HG03095 (cell line): ENCODE measurements around the gene HTR1A.

ENCODE experiments used
- ATAC-seq: cut with Tn5 transposase; IDR thresholded peaks from one replicate; pipeline ENCODE4 v1.9.1; 2021; ENCODE audit warnings: moderate library complexity; ENCODE audit not compliant: unreplicated experiment

The HTR1A gene

GRCh38 chr5:63962279-63962678 is at the start of gene HTR1A:
Gene HTR1A, minus strand, starts transcription at chr5:63962445. Its CDS starts 726 bp downstream, at chr5:63961719.
- ATAC-seq = no peak

GRCh38 chr5:64003966-64004365 is 41.7 kb upstream of the HTR1A start:
- ATAC-seq = no peak

- ATAC-seq = no peak
Observed at GRCh38 chr5:64000096-64000495, 37.9 kb upstream of the HTR1A start.

GRCh38 chr5:63987053-63987452 is 24.8 kb upstream of the HTR1A start:
- ATAC-seq = no peak

GRCh38 chr5:63981864-63982263 is 19.6 kb upstream of the HTR1A start:
- no peak for ATAC-seq

GRCh38 chr5:63963926-63964325 is 1.7 kb upstream of the HTR1A start:
- ATAC-seq = no peak

- ATAC-seq = peak; percentile 78
Observed at GRCh38 chr5:63963080-63963735, 963 bp upstream of the HTR1A start.

- no peak for ATAC-seq
Observed at GRCh38 chr5:63961598-63962161, 565 bp downstream of the HTR1A start.

- ATAC-seq = no peak
Observed at GRCh38 chr5:63961125-63961597, 1.1 kb downstream of the HTR1A start.

GRCh38 chr5:63960646-63961045 is 1.6 kb downstream of the HTR1A start:
- no peak for ATAC-seq

- ATAC-seq = no peak
Observed at GRCh38 chr5:63959177-63959982, 2.9 kb downstream of the HTR1A start.

GRCh38 chr5:63958654-63959053 is 3.6 kb downstream of the HTR1A start:
- ATAC-seq = no peak

- no peak for ATAC-seq
Observed at GRCh38 chr5:63957617-63958016, 4.6 kb downstream of the HTR1A start.

- no peak for ATAC-seq
Observed at GRCh38 chr5:63953217-63953616, 9.0 kb downstream of the HTR1A start.

- no peak for ATAC-seq
Observed at GRCh38 chr5:63935103-63935502, 27.1 kb downstream of the HTR1A start.

GRCh38 chr5:63931836-63932235 is 30.4 kb downstream of the HTR1A start:
- ATAC-seq = no peak

- no peak for ATAC-seq
Observed at GRCh38 chr5:63928451-63928850, 33.8 kb downstream of the HTR1A start.

GRCh38 chr5:63923914-63924313 is 38.3 kb downstream of the HTR1A start:
- ATAC-seq = no peak

GRCh38 chr5:63919763-63920478 is 42.3 kb downstream of the HTR1A start:
- no peak for ATAC-seq

- no peak for ATAC-seq
Observed at GRCh38 chr5:63916786-63917185, 45.5 kb downstream of the HTR1A start.

GRCh38 chr5:63911871-63912270 is 50.4 kb downstream of the HTR1A start:
- ATAC-seq = no peak
